A549 treated with CORT108297 at 1 μM for 4 hours (cell line): ENCODE results near the gene CHMP4A. TPM values are rescaled to one million over a fixed set of nuclear protein-coding genes. Genes with fewer than 3 reads are reported as not detected.

Source experiments
- total RNA-seq: library from RNA; stranded (reverse); fragments of 200-300 nt; extraction: Qiagen RNA extraction; gene quantifications from 5 replicates; pipeline ENCODE4 v1.2.3, GENCODE V29; 2022

CHMP4A gene
- total RNA-seq: 75.4 to 107 TPM (median 77.3 TPM) in 5 replicates

GRCh38 chr14:24212924-24213865, at the start of gene CHMP4A:
CHMP4A (minus strand) TSS chr14:24213488; CDS start chr14:24213439, 49 bp downstream.

GRCh38 chr14:24232645-24233537, 19.6 kb upstream of the CHMP4A start, which contains the start of gene GMPR2:
GMPR2 (plus strand) TSS chr14:24232929; CDS start chr14:24233254, 325 bp downstream.

GRCh38 chr14:24232121-24232644, 18.9 kb upstream of the CHMP4A start, which contains the start of gene NEDD8:
NEDD8 (minus strand) TSS chr14:24232367; CDS start chr14:24232267, 100 bp downstream.

GRCh38 chr14:24215495-24216344, 2.4 kb upstream of the CHMP4A start, which contains the start of gene MDP1:
MDP1 (minus strand) TSS chr14:24216066; CDS start chr14:24215955, 111 bp downstream.

GRCh38 chr14:24195186-24196070, 17.9 kb downstream of the CHMP4A start, which contains the start of gene TM9SF1:
TM9SF1 (minus strand) TSS chr14:24195441; CDS start chr14:24195019, 422 bp downstream.

GRCh38 chr14:24188251-24189058, 24.8 kb downstream of the CHMP4A start, which contains the start of gene IPO4:
IPO4 (minus strand) TSS chr14:24188816; CDS start chr14:24188787, 29 bp downstream.

GRCh38 chr14:24171422-24172260, 41.6 kb downstream of the CHMP4A start, which contains the start of gene REC8:
REC8 (plus strand) TSS chr14:24172080; CDS start chr14:24172553, 473 bp downstream.

GRCh38 chr14:24160850-24161804, 52.2 kb downstream of the CHMP4A start, which contains the start of gene IRF9:
IRF9 (plus strand) TSS chr14:24161265; CDS start chr14:24162145, 880 bp downstream.

Other genes with a start within 250 kb of the CHMP4A start
- 21.2 to 33.3 TPM (median 30.4 TPM) in 5 replicates for gene DHRS4L2, start 224.6 kb downstream of the CHMP4A start, total RNA-seq
- 0.40 to 0.58 TPM (median 0.50 TPM) in 5 replicates for gene CARMIL3, start 161.5 kb downstream of the CHMP4A start, total RNA-seq
- 0.05 TPM in 1 of 5 replicates, not detected in the others for gene CPNE6, start 141.9 kb downstream of the CHMP4A start, total RNA-seq
- 15.8 to 22.3 TPM (median 20.7 TPM) in 5 replicates for gene PCK2, start 119.2 kb downstream of the CHMP4A start, total RNA-seq
- gene DCAF11, start 98.7 kb downstream of the CHMP4A start, total RNA-seq: 19.4 to 24.7 TPM (median 20.5 TPM) in 5 replicates
- gene NRL, start 98.5 kb downstream of the CHMP4A start, total RNA-seq: 0.60 to 1.1 TPM (median 0.97 TPM) in 5 replicates
- gene FITM1, start 82.8 kb downstream of the CHMP4A start, total RNA-seq: 0.07 to 0.15 TPM in 2 of 5 replicates, not detected in the others
- 161 to 192 TPM (median 170 TPM) in 5 replicates for gene PSME1, start 77.3 kb downstream of the CHMP4A start, total RNA-seq
- gene EMC9, start 71.9 kb downstream of the CHMP4A start, total RNA-seq: 49.0 to 66.1 TPM (median 64.4 TPM) in 5 replicates
- gene PSME2, start 66.9 kb downstream of the CHMP4A start, total RNA-seq: 158 to 201 TPM (median 173 TPM) in 5 replicates
- gene RNF31, start 66.0 kb downstream of the CHMP4A start, total RNA-seq: 19.4 to 37.6 TPM (median 29.7 TPM) in 5 replicates
- 17.6 to 21.5 TPM (median 19.7 TPM) in 5 replicates for gene IRF9, start 52.2 kb downstream of the CHMP4A start, total RNA-seq
- gene REC8, start 41.4 kb downstream of the CHMP4A start, total RNA-seq: 2.6 to 8.3 TPM (median 4.8 TPM) in 5 replicates
- 78.9 to 89.8 TPM (median 88.2 TPM) in 5 replicates for gene IPO4, start 24.7 kb downstream of the CHMP4A start, total RNA-seq
- gene TM9SF1, start 18.0 kb downstream of the CHMP4A start, total RNA-seq: 62.6 to 70.9 TPM (median 69.7 TPM) in 5 replicates
- not detected in 5 replicates for gene TSSK4, start 7.8 kb downstream of the CHMP4A start, total RNA-seq
- gene MDP1, start 2.6 kb upstream of the CHMP4A start, total RNA-seq: 30.3 to 32.5 TPM (median 31.5 TPM) in 5 replicates
- gene NEDD8, start 18.9 kb upstream of the CHMP4A start, total RNA-seq: 441 to 466 TPM (median 453 TPM) in 5 replicates
- gene GMPR2, start 19.4 kb upstream of the CHMP4A start, total RNA-seq: 55.1 to 62.8 TPM (median 56.6 TPM) in 5 replicates
- 34.5 to 39.1 TPM (median 37.5 TPM) in 5 replicates for gene TINF2, start 29.1 kb upstream of the CHMP4A start, total RNA-seq
- gene TGM1, start 49.7 kb upstream of the CHMP4A start, total RNA-seq: 0.65 to 1.3 TPM (median 1.1 TPM) in 5 replicates
- 14.9 to 18.6 TPM (median 18.0 TPM) in 5 replicates for gene RABGGTA, start 58.1 kb upstream of the CHMP4A start, total RNA-seq
- 11.3 to 14.7 TPM (median 12.9 TPM) in 5 replicates for gene DHRS1, start 86.3 kb upstream of the CHMP4A start, total RNA-seq
- 14.5 to 19.5 TPM (median 17.5 TPM) in 5 replicates for gene NOP9, start 86.4 kb upstream of the CHMP4A start, total RNA-seq
- gene CIDEB, start 94.5 kb upstream of the CHMP4A start, total RNA-seq: 0.18 to 0.66 TPM (median 0.20 TPM) in 5 replicates
- 2.2 to 6.0 TPM (median 5.7 TPM) in 5 replicates for gene LTB4R2, start 96.7 kb upstream of the CHMP4A start, total RNA-seq
- gene LTB4R, start 98.0 kb upstream of the CHMP4A start, total RNA-seq: 3.7 to 7.0 TPM (median 6.4 TPM) in 5 replicates
- gene ADCY4, start 121.6 kb upstream of the CHMP4A start, total RNA-seq: not detected in 5 replicates
- gene RIPK3, start 126.5 kb upstream of the CHMP4A start, total RNA-seq: not detected in 5 replicates
- 0.10 to 0.41 TPM (median 0.23 TPM) in 5 replicates for gene NFATC4, start 154.7 kb upstream of the CHMP4A start, total RNA-seq
- gene NYNRIN, start 185.5 kb upstream of the CHMP4A start, total RNA-seq: 0.15 to 0.25 TPM (median 0.21 TPM) in 5 replicates
- 0.81 to 1.5 TPM (median 1.4 TPM) in 5 replicates for gene CBLN3, start 216.2 kb upstream of the CHMP4A start, total RNA-seq
- 23.0 to 32.2 TPM (median 27.1 TPM) in 5 replicates for gene KHNYN, start 216.5 kb upstream of the CHMP4A start, total RNA-seq
- gene SDR39U1, start 229.3 kb upstream of the CHMP4A start, total RNA-seq: 42.4 to 55.2 TPM (median 51.6 TPM) in 5 replicates